Subcutaneous adipose tissue (tissue), 4 donors: Measurements from ENCODE around the gene ITK. TPM values are rescaled to one million over a fixed set of nuclear protein-coding genes. Genes with fewer than 3 reads are reported as not detected.

Experiments
- total RNA-seq, 4 donors: library from RNA; depleted of rRNA; stranded (reverse); fragments of >200 nt; gene quantifications; one replicate each; pipeline ENCODE4 v1.1.0, GENCODE V29; 2016
- TF ChIP-seq, protein P1 (sequence below): fragments of 450-650 bp; IDR thresholded peaks from one replicate; pipeline ENCODE4 v1.5.1; 2016; ENCODE audit warnings: low read depth, mild to moderate bottlenecking, control low read depth, antibody characterized with exemption, moderate library complexity

The ITK gene
- total RNA-seq, 4 donors from 2014 or later = 2.8 to 8.8 (median 5.3) TPM

- TF ChIP-seq, protein P1, sequence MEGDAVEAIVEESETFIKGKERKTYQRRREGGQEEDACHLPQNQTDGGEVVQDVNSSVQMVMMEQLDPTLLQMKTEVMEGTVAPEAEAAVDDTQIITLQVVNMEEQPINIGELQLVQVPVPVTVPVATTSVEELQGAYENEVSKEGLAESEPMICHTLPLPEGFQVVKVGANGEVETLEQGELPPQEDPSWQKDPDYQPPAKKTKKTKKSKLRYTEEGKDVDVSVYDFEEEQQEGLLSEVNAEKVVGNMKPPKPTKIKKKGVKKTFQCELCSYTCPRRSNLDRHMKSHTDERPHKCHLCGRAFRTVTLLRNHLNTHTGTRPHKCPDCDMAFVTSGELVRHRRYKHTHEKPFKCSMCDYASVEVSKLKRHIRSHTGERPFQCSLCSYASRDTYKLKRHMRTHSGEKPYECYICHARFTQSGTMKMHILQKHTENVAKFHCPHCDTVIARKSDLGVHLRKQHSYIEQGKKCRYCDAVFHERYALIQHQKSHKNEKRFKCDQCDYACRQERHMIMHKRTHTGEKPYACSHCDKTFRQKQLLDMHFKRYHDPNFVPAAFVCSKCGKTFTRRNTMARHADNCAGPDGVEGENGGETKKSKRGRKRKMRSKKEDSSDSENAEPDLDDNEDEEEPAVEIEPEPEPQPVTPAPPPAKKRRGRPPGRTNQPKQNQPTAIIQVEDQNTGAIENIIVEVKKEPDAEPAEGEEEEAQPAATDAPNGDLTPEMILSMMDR = no peak
These were observed 107.9 kb downstream of the ITK start for GRCh38 chr5:157288405-157289163.

- TF ChIP-seq, protein P1 = no peak
These were observed 108.7 kb downstream of the ITK start for GRCh38 chr5:157289164-157289819.

DNA sequence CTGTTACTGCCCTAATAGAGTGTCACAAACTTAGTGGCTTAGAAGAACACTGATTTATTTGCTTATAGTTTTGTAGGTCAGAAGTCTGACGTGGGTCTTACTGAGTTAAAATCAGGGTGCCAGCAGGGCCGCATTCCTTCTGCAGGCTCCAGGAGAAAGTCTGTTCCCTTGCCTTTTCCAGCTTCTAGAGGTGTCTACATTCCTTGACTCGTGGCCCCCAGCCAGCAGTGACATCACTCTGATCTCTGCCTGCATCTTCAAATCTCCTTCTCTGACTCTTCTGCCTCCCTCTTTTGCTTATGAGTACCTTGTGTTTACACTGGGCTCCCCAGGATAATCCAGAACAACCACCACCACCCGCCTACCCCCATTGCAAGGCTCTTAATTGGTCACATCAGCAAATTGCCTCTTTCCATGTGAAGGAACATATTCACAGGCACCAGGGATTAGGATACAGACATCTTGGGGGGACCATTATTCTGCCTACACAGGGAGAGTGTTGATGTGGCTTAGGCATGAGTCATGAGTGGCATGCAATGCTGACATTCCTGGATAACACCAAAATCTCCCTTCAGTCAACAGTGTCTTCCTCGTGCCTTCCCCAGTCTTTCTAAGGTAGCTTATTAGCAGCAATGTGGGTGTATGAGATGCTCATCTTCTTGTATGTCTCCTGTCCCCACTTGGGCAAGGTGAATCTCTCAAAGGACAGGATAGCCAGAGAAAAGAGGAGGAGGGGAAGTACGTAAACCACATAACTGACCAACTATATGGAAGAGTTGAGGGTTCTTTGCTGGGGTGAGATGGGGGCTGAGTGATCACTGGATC is 109.7 kb downstream of the ITK start:
- TF ChIP-seq, protein P1 = no peak

GRCh38 chr5:157290981-157291711 is 110.5 kb downstream of the ITK start:
- TF ChIP-seq, protein P1 = no peak

DNA sequence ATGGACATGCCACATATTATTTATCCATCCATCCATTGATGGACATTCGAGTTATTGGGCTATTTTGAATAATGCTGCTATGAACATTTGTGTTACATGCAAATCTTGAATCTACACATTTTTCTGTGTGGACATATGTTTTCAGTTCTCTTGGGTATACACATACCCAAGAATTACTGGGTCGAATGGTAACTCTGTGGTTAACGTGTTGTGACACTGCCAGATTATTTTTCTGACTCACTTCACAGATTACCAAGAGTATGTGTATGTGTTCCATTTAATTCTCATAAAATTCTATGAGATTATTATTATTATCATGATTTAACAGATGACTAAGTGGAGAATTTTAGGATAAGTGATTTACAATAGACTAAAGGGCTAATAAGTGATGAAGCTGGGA is 112.0 kb downstream of the ITK start:
- TF ChIP-seq, protein P1 = no peak

- TF ChIP-seq, protein P1 = no peak
These were observed 113.9 kb downstream of the ITK start for GRCh38 chr5:157294407-157295091.
